Measurements from ENCODE around the gene CRYAA. TPM values are rescaled to one million over a fixed set of nuclear protein-coding genes. Genes with fewer than 3 reads are reported as not detected.
A peak's percentile ranks its signal among the peaks of the same experiment; 100 is the strongest.

CRYAA gene
- polyA plus RNA-seq, 1 donor = not detected

GRCh38 chr21:43211072-43211759 lies 42.4 kb downstream of the CRYAA start:
- Histone ChIP-seq H3K36me3 (ENCODE audit: control insufficient read depth, insufficient read depth, low read length) (no peaks in the 10 kb centered on the region), H3K4me1 (ENCODE audit: control insufficient read depth, insufficient read depth, low read length) (no peaks in the 10 kb centered on the region), H3K9me3 (ENCODE audit: control insufficient read depth, low read depth, low read length) (peaks cover 6% of the 10 kb centered on the region), H3K27me3 (ENCODE audit: control insufficient read depth, insufficient read depth, low read length) (peaks cover under 1% of the 10 kb centered on the region), H3K4me3 (ENCODE audit: low read length) (no peak overlapping the region), H3K27ac (ENCODE audit: low read length) (no peak overlapping the region)
- peak; percentile 59 to 71 for DNase-seq
- WGBS (ENCODE audit: insufficient coverage, low lambda C conversion rate) = 87% methylated on average over 2 of the region's 21 CpGs

DNA sequence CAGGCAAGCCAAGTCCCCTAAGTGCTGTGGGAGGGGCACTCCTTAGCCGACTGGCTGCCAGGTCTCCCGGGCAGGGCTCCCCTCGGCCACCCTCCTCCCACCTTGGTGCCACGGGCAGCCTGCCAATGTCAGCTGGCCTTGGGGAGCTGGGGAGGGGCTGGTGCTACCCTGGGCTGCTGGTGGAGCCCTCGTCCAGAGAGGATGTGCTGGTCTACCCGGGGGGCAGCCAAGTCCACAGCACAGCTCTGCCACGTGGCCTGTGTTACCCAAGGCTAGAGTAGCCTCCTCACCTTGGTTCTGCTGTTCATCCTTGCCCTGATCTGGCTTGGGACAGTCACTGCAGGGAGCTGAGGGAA lies 42.9 kb downstream of the CRYAA start:
- Histone ChIP-seq H3K9me3 (ENCODE audit: control insufficient read depth, low read depth, low read length) (peaks cover 6% of the 10 kb centered on the region), H3K27me3 (ENCODE audit: control insufficient read depth, insufficient read depth, low read length) (no peaks in the 10 kb centered on the region), H3K4me3 (ENCODE audit: low read length) (no peak overlapping the region), H3K36me3 (ENCODE audit: control insufficient read depth, insufficient read depth, low read length) (no peaks in the 10 kb centered on the region), H3K4me1 (ENCODE audit: control insufficient read depth, insufficient read depth, low read length) (no peaks in the 10 kb centered on the region), H3K27ac (ENCODE audit: low read length) (no peak overlapping the region)
- WGBS (ENCODE audit: insufficient coverage, low lambda C conversion rate) = no CpG with 5 or more reads among the region's 7 CpGs
- no peak for DNase-seq

Other genes with a start within 250 kb of the CRYAA start
- 1.2 TPM for gene ERVH48-1, start 243.4 kb upstream of the CRYAA start, polyA plus RNA-seq
- gene PKNOX1, start 194.4 kb upstream of the CRYAA start, polyA plus RNA-seq = 12.0 TPM
- gene CBS, start 93.2 kb upstream of the CRYAA start, polyA plus RNA-seq = 8.5 TPM
- 52.1 TPM for gene U2AF1, start 61.4 kb upstream of the CRYAA start, polyA plus RNA-seq

Data from large intestine (tissue), 3 donors.